ENCODE results near the gene RANBP2. TPM values are rescaled to one million over a fixed set of nuclear protein-coding genes. Genes with fewer than 3 reads are reported as not detected.

Gene RANBP2
- total and polyA plus RNA-seq, 9 of the 15 experiments (the other 6 are each of a cell fraction or from before 2014, with no cell fraction given), result 11.7 to 97.4 (median 48.1) TPM

DNA sequence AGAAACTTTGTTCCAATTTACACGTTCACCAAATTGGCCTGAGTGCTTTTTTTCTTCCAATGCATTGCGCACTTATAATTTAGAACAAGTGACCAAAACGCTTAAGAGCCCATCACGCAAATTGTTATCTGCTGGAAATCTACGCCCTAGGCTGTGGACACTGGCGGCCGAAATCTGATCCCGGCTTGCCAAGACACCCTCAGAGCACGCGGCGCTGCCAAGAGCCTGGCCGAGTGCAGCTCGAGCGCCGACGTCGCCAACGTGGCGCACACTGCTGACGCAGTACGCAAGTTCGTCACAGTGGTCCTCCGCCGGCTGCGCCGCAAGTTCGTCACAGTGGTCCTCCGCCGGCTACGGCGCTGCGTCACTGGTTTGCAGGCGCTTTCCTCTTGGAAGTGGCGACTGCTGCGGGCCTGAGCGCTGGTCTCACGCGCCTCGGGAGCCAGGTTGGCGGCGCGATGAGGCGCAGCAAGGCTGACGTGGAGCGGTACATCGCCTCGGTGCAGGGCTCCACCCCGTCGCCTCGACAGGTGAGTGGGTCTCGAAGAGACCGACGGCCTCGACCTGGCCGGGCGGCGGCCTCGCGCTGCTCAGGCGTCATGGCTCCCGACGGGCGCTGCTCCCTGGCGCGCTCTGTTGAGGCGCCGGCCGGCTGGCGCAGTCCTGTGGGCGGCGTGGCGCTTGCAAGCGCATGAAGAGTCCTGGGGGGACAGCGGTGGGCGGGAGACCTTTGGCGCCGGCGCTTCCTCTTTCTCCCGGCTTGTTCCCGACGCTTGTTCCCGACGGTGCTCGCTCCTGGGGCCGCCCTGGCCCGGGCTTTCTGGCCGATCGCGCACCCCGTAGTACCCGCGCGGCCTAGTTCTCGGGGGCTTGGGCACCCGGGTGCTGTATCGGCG, at the start of gene RANBP2 (continued):
- TF ChIP-seq, protein P1, sequence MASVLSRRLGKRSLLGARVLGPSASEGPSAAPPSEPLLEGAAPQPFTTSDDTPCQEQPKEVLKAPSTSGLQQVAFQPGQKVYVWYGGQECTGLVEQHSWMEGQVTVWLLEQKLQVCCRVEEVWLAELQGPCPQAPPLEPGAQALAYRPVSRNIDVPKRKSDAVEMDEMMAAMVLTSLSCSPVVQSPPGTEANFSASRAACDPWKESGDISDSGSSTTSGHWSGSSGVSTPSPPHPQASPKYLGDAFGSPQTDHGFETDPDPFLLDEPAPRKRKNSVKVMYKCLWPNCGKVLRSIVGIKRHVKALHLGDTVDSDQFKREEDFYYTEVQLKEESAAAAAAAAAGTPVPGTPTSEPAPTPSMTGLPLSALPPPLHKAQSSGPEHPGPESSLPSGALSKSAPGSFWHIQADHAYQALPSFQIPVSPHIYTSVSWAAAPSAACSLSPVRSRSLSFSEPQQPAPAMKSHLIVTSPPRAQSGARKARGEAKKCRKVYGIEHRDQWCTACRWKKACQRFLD (CRISPR knock-in tag; IDR thresholded peaks at IDR 0.05), result peak; percentile 83
- no peak for TF ChIP-seq PRPF4 (IDR thresholded peaks at IDR 0.05; ENCODE audit: insufficient read depth, low read depth, low read length, poor library complexity, severe bottlenecking)
- TF ChIP-seq ZNF408 (CRISPR knock-in tag; IDR thresholded peaks at IDR 0.05; ENCODE audit: low read depth), result no peak
- TF ChIP-seq CHD4 (IDR thresholded peaks at IDR 0.05; ENCODE audit: insufficient read depth, insufficient replicate concordance, low read depth, low read length, poor library complexity, severe bottlenecking), result no peak
- TF ChIP-seq MIER1 (IDR thresholded peaks at IDR 0.05; ENCODE audit: low read depth), result no peak; the same call in 1 of the 2 replicates
- peak; percentile 96 for TF ChIP-seq ZFX (CRISPR knock-in tag; IDR thresholded peaks at IDR 0.05)
- TF ChIP-seq, protein P2, sequence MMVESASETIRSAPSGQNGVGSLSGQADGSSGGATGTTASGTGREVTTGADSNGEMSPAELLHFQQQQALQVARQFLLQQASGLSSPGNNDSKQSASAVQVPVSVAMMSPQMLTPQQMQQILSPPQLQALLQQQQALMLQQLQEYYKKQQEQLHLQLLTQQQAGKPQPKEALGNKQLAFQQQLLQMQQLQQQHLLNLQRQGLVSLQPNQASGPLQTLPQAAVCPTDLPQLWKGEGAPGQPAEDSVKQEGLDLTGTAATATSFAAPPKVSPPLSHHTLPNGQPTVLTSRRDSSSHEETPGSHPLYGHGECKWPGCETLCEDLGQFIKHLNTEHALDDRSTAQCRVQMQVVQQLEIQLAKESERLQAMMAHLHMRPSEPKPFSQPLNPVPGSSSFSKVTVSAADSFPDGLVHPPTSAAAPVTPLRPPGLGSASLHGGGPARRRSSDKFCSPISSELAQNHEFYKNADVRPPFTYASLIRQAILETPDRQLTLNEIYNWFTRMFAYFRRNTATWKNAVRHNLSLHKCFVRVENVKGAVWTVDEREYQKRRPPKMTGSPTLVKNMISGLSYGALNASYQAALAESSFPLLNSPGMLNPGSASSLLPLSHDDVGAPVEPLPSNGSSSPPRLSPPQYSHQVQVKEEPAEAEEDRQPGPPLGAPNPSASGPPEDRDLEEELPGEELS (CRISPR knock-in tag; IDR thresholded peaks at IDR 0.05; ENCODE audit: borderline replicate concordance), result peak; percentile 93
- peak; percentile 52; the same call in 1 of the 2 replicates for TF ChIP-seq NR2C2 (CRISPR knock-in tag; IDR thresholded peaks at IDR 0.05)
- peak; percentile 72 for TF ChIP-seq NR2C2 (tag; IDR thresholded peaks at IDR 0.05)
- TF ChIP-seq FIP1L1 (IDR thresholded peaks at IDR 0.05; ENCODE audit: low read depth, low read length, poor library complexity, severe bottlenecking), result peak; percentile 72
- TF ChIP-seq SP1 (CRISPR knock-in tag; IDR thresholded peaks at IDR 0.05), result peak; percentile 79
- 0 out of 2 replicates have a peak, but pooled peaks have one; percentile 44 for TF ChIP-seq RUNX1 (IDR thresholded peaks at IDR 0.05; ENCODE audit: low read depth)
- TF ChIP-seq ZNF224 (CRISPR knock-in tag; IDR thresholded peaks at IDR 0.05), result 0 out of 2 replicates have a peak, but pooled peaks have one; percentile 18
- peak; percentile 94 for TF ChIP-seq KDM5B (IDR thresholded peaks at IDR 0.05; ENCODE audit: insufficient replicate concordance, low read depth, low read length)
- TF ChIP-seq, protein P3, sequence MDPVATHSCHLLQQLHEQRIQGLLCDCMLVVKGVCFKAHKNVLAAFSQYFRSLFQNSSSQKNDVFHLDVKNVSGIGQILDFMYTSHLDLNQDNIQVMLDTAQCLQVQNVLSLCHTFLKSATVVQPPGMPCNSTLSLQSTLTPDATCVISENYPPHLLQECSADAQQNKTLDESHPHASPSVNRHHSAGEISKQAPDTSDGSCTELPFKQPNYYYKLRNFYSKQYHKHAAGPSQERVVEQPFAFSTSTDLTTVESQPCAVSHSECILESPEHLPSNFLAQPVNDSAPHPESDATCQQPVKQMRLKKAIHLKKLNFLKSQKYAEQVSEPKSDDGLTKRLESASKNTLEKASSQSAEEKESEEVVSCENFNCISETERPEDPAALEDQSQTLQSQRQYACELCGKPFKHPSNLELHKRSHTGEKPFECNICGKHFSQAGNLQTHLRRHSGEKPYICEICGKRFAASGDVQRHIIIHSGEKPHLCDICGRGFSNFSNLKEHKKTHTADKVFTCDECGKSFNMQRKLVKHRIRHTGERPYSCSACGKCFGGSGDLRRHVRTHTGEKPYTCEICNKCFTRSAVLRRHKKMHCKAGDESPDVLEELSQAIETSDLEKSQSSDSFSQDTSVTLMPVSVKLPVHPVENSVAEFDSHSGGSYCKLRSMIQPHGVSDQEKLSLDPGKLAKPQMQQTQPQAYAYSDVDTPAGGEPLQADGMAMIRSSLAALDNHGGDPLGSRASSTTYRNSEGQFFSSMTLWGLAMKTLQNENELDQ (CRISPR knock-in tag; IDR thresholded peaks at IDR 0.05; ENCODE audit: borderline replicate concordance), result peak; percentile 63; the same call in 1 of the 2 replicates
- TF ChIP-seq ILK (tag; IDR thresholded peaks at IDR 0.05; ENCODE audit: borderline replicate concordance, low read depth), result no peak
- peak; percentile 82 for TF ChIP-seq SMAD4 (CRISPR knock-in tag; conservative IDR thresholded peaks at IDR 0.05)
- TF ChIP-seq LEF1 (IDR thresholded peaks at IDR 0.05), result no peak
- TF ChIP-seq, protein P4, sequence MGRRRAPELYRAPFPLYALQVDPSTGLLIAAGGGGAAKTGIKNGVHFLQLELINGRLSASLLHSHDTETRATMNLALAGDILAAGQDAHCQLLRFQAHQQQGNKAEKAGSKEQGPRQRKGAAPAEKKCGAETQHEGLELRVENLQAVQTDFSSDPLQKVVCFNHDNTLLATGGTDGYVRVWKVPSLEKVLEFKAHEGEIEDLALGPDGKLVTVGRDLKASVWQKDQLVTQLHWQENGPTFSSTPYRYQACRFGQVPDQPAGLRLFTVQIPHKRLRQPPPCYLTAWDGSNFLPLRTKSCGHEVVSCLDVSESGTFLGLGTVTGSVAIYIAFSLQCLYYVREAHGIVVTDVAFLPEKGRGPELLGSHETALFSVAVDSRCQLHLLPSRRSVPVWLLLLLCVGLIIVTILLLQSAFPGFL (CRISPR knock-in tag; IDR thresholded peaks at IDR 0.05), result no peak
